ENCODE data around the gene LDLRAD4.

Gene LDLRAD4

GRCh38 chr18:13306583-13306982 lies 88.0 kb downstream of the LDLRAD4 start:
- H3K27ac ChIP-seq (ENCODE audit: low read depth, low read length), result no peak overlapping the region
- no peaks in the 10 kb centered on the region for H3K9me2 ChIP-seq (replicated peaks; ENCODE audit: insufficient read depth, low read length)
- H4K20me1 ChIP-seq (ENCODE audit: low read depth, low read length), result no peaks in the 10 kb centered on the region
- H3K36me3 ChIP-seq (ENCODE audit: low read length), result no peaks in the 10 kb centered on the region
- H2AFZ ChIP-seq (ENCODE audit: low read depth, low read length, severe bottlenecking), result no peak overlapping the region
- H3K79me2 ChIP-seq (ENCODE audit: insufficient read depth, low read length), result no peaks in the 10 kb centered on the region
- no peak overlapping the region for H3K4me3 ChIP-seq (ENCODE audit: insufficient read depth, low read length, poor library complexity, severe bottlenecking)
- H3K27me3 ChIP-seq (ENCODE audit: low read length), result no peaks in the 10 kb centered on the region
- no peak for TF ChIP-seq EZH2phosphoT487 (conservative IDR thresholded peaks at IDR 0.05; ENCODE audit: low read length)
- no peak for TF ChIP-seq CTCF (IDR thresholded peaks at IDR 0.05; ENCODE audit: insufficient read depth, low read length, poor library complexity, severe bottlenecking)
- no peak overlapping the region for H3K4me2 ChIP-seq (ENCODE audit: low read depth, low read length, poor library complexity, severe bottlenecking)
- H3K9me3 ChIP-seq (ENCODE audit: insufficient read depth, low read length), result no peaks in the 10 kb centered on the region
- no peak overlapping the region for H3K9ac ChIP-seq (ENCODE audit: low read length)
- H3F3A ChIP-seq (ENCODE audit: insufficient read depth), result no peaks in the 10 kb centered on the region

- Histone ChIP-seq H3K9me2 (replicated peaks; ENCODE audit: insufficient read depth, low read length) (no peaks in the 10 kb centered on the region), H3K27me3 (ENCODE audit: low read length) (no peaks in the 10 kb centered on the region), H4K20me1 (ENCODE audit: low read depth, low read length) (no peaks in the 10 kb centered on the region), H3K9me3 (ENCODE audit: insufficient read depth, low read length) (no peaks in the 10 kb centered on the region), H3K27ac (ENCODE audit: low read depth, low read length) (no peak overlapping the region), H3K79me2 (ENCODE audit: insufficient read depth, low read length) (no peaks in the 10 kb centered on the region), H3K9ac (ENCODE audit: low read length) (no peak overlapping the region), H3K4me3 (ENCODE audit: insufficient read depth, low read length, poor library complexity, severe bottlenecking) (no peak overlapping the region), H3K36me3 (ENCODE audit: low read length) (no peaks in the 10 kb centered on the region), H3F3A (ENCODE audit: insufficient read depth) (no peaks in the 10 kb centered on the region), H3K4me2 (ENCODE audit: low read depth, low read length, poor library complexity, severe bottlenecking) (no peak overlapping the region), H2AFZ (ENCODE audit: low read depth, low read length, severe bottlenecking) (no peak overlapping the region)
- no peak for TF ChIP-seq EZH2phosphoT487 (conservative IDR thresholded peaks at IDR 0.05; ENCODE audit: low read length)
- no peak for TF ChIP-seq CTCF (IDR thresholded peaks at IDR 0.05; ENCODE audit: insufficient read depth, low read length, poor library complexity, severe bottlenecking)
Measured at GRCh38 chr18:13308369-13308768, 89.8 kb downstream of the LDLRAD4 start.

- no peaks in the 10 kb centered on the region for H3K9me3 ChIP-seq (ENCODE audit: insufficient read depth, low read length)
- H4K20me1 ChIP-seq (ENCODE audit: low read depth, low read length), result no peaks in the 10 kb centered on the region
- H3K27me3 ChIP-seq (ENCODE audit: low read length), result no peaks in the 10 kb centered on the region
- H3K36me3 ChIP-seq (ENCODE audit: low read length), result no peaks in the 10 kb centered on the region
- H3K4me3 ChIP-seq (ENCODE audit: insufficient read depth, low read length, poor library complexity, severe bottlenecking), result no peak overlapping the region
- no peaks in the 10 kb centered on the region for H3F3A ChIP-seq (ENCODE audit: insufficient read depth)
- H3K4me2 ChIP-seq (ENCODE audit: low read depth, low read length, poor library complexity, severe bottlenecking), result no peak overlapping the region
- H3K27ac ChIP-seq (ENCODE audit: low read depth, low read length), result no peak overlapping the region
- H2AFZ ChIP-seq (ENCODE audit: low read depth, low read length, severe bottlenecking), result no peak overlapping the region
- H3K9me2 ChIP-seq (replicated peaks; ENCODE audit: insufficient read depth, low read length), result no peaks in the 10 kb centered on the region
- TF ChIP-seq CTCF (IDR thresholded peaks at IDR 0.05; ENCODE audit: insufficient read depth, low read length, poor library complexity, severe bottlenecking), result no peak
- TF ChIP-seq EZH2phosphoT487 (conservative IDR thresholded peaks at IDR 0.05; ENCODE audit: low read length), result no peak
- no peak overlapping the region for H3K9ac ChIP-seq (ENCODE audit: low read length)
- no peaks in the 10 kb centered on the region for H3K79me2 ChIP-seq (ENCODE audit: insufficient read depth, low read length)
Measured at GRCh38 chr18:13309031-13309747, 90.6 kb downstream of the LDLRAD4 start.

All from SU-DHL-6 (cell line).